C4-2B (cell line): Measurements from ENCODE around the gene SLC6A7.

Experiments
- CTCF ChIP-seq: fragments of 450-650 bp; conservative IDR thresholded peaks from 2 replicates; pipeline ENCODE4 v1.5.1; 2017; ENCODE audit warnings: mild to moderate bottlenecking
- ZFX ChIP-seq: fragments of 450-650 bp; IDR thresholded peaks from 2 replicates; pipeline ENCODE4 v1.6.1; 2017

GRCh38 chr5:150223474-150223873, 33.6 kb downstream of the SLC6A7 start:
- no peak for TF ChIP-seq CTCF
- no peak for TF ChIP-seq ZFX
